NCI-H146 treated with DMSO at 0.1 percent for 48 hours (cell line): Measurements from ENCODE around the gene PXDN.
A peak's percentile ranks its signal among the peaks of the same experiment; 100 is the strongest.
"Not testable (repeated sequence)": the region's sequence is repeated elsewhere in the genome, so short reads cannot be mapped to it uniquely, and the experiment has no call there.

Experiments used
- DNase-seq: peaks from one replicate; lab custom pipeline; 2025; ENCODE audit not compliant: unreplicated experiment; lab: John Stamatoyannopoulos, UW

The PXDN gene

DNA sequence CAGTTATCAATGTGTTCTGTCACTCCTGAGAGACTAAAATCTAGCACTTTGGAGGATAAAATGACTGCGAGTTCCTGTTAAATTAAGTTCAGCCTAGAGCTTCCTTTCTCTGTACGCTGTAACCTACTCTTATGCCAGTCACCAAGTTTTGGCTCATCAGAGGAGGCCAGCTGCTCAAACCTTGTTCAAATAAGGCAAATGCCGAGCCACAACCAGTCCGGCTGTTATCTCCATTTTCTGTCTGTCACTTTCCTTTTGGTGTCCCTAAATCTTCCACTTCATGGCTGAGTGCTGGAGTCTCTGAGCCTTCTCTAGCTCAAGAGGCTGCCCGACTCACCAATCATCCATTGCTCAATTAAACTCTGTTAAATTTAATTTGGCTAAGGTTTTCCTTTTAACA, 33.5 kb upstream of the PXDN start:
- DNase-seq, result no peak

- DNase-seq, result no peak
Measured at GRCh38 chr2:1777156-1777555, 32.8 kb upstream of the PXDN start.

DNA sequence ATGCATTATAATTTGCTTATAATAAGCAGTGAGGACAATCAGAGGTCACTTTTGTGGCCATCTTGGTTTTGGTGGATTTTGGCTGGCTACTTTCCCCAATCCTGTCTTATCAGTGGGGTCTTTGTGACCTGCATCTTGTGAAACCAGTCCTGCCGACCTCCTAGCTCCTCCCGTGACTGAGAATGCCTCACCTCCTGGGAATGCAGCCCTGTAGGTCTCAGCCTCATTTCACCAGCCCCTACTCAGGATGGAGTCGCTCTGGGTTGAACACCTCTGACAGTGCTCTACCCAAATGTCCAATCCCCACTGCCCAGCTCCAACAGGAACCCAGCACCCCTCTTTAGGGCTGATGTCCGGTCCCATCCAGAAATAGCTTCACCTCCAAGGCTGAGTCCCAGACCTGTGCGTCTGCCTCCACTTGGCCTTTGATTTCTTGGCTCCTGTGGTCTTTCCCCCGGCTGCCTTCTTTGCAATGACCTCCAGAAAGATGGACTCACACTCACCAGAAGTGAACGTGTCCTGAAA, 31.3 kb upstream of the PXDN start:
- DNase-seq, result no peak

- no peak for DNase-seq
Measured at GRCh38 chr2:1774929-1775328, 30.6 kb upstream of the PXDN start.

GRCh38 chr2:1773883-1774282, 29.6 kb upstream of the PXDN start:
- peak; percentile 4 for DNase-seq

DNA sequence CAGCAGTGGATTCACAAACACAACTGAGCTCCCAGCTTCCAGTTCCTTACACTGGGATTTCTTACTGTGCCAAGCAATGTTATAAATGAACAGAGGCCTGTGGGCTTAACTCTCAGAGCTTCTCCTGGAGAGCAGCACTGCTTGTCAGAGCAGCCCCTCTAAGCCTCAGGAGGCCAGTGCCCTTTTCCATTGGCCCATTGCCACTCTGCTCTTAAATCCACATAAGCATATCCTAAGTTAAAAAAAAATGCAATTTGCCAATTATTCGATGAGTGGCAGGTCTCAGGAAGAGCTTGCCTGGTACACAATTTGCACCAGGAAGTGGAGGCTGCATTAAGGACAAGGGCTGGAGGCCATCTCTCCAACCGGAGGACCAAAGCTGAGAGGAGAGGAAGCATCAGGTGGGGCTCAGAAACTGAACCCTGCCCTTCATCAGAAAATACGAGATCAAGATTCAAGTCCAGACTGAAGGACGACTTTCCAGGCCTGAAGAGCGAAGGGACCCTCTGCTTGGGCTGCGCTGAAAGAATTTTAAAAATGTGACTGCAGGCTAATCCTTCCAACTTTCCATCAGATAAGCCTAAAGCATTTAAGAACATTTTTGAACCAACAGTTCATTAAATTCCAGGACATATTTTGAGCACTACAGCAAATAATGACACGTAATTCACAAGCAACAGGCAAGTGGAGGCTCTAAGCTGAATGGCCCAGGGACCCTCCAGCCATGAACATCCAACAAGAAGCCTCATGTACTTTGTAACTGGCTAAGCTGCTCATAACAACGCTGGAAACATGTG, 28.4 kb upstream of the PXDN start:
- no peak for DNase-seq

GRCh38 chr2:1771626-1772280, 27.4 kb upstream of the PXDN start:
- DNase-seq, result no peak

GRCh38 chr2:1770566-1771380, 26.5 kb upstream of the PXDN start:
- no peak for DNase-seq

GRCh38 chr2:1769703-1770422, 25.5 kb upstream of the PXDN start:
- peak; percentile 51 for DNase-seq

DNA sequence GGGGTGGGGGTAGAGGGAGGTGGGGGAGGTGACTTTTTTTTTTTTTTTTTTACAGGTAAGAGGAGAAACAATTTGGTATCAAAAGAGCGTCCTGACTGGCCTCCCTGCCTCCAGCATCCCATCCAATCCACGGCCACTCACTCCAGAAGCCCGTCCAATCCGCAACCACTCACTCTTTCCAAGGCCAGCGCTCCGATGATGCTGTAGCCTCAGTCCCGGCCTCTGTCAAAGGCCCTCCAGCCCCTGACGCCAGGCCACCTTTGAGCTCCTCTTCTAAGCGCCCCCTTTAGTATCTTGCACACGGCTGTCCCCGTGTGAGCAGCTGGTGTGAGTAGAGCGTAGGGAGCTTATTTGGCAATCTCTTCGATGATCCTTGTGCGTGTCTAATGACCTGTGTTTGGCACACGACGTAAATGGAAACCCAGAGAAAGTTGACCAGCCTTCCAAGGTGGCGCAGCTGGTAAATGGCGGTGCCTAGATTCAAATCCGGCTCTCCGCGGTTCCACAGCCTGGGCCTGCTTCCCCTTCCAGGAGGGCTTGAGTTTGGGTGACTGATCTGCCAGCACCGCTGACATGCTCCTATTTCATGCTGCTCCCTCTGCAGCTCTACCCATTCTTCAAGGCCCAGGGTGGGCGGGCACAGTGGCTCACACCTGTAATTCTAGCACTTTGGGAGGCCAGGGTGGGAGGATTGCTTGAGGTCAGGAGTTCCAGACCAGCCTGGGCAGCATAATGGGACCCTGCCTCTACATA, 23.8 kb upstream of the PXDN start:
- DNase-seq, result no peak

DNA sequence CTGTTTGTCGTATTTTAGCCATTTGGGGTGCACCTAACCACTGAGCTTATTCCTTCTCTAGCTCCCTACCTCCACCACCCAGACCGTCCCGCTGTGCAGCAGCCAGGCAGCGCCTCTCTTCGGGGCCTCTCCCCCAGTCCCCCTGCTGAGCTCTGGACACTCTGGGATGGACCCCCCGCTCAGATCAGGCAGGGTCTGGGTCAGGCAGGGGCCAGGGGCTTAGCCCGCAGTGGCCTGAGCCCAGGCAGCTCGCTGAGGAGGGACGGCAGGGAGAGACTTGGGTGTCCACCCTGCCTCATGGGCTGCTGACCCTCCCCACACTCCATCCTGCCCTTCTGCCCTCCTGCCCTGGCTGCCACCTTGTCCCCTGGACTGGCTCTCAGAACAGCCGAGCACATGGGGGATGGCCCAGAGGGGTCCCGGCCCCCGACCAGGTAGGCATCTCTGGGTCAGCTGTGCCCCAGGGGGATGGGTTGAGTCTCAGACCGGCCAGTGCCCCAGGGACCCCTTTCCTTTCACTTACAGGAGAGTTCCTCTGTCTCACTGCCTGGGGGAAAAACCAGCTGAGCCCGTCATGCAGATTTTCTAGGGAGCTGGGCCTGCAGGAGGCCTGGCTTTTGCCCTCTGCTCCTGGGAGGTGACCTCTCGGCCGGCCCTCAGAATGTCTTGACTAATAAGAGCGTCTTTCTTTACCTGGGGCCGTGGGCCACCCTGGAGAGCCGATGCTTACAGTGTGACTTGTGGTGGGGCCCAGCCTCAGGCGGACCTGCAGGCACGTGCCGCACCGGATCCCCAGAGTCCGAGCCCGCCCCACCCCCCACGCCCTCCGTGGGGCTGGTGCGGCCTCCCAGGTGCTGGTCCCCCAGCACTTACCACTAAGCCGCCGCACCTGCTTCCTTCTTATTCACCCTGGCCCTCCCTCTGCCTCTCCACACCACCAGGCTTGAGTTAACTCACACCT, 22.8 kb upstream of the PXDN start:
- no peak for DNase-seq

GRCh38 chr2:1766425-1766824, 22.1 kb upstream of the PXDN start:
- DNase-seq, result no peak

DNA sequence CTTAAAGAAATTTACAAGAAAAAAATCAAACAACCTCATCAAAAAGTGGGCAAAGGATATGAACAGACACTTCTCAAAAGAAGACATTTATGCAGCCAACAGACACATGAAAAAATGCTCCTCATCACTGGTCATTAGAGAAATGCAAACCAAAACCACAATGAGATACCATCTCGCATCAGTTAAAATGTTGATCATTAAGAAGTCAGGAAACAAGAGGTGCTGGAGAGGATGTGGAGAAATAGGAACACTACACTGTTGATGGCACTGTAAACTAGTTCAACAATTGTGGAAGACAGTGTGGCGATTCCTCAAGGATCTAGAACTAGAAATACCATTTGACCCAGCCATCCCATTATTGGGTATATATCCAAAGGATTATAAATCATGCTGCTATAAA, 20.9 kb upstream of the PXDN start:
- DNase-seq, result not testable (repeated sequence)

GRCh38 chr2:1759611-1759930, 15.3 kb upstream of the PXDN start:
- DNase-seq, result no peak

DNA sequence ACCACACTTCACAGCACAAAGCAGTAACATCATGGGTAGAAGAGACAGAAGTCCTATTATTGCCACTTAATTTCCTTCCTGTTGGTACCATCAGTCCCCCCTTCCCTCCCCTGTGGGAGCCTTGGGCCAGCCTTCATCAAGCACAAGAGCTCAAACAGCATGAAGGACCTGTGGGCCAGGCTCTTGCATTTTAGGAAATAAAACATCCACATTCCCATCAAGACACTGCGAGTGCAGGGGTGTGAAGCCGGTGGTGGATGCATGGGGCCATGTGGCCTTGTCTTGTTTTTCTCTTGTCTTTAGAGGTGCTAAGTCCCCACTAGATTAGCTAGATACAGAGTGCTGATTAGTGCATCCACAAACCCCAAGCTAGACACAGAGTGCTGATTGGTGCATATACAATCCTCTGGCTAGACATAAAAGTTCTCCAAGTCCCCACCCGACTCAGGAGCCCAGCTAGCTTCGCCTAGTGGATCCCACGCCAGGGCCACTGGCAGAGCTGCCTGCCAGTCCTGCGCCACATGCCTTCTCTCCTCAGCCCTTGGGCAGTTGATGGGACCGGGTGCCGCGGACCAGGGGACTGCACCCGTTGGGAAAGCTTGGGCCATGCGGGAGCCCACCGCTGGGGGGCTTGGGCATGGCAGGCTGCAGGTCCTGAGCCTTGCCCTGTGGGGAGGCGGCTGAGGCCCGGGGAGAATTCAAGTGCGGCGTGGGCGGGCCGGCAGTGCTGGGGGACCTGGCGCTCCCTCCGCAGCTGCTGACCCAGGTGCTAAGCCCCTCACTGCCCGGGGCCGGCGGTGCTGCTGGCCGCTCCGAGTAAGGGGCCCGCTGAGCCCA, 14.7 kb upstream of the PXDN start:
- no peak for DNase-seq

- DNase-seq, result no peak
Measured at GRCh38 chr2:1758171-1758570, 13.9 kb upstream of the PXDN start.

DNA sequence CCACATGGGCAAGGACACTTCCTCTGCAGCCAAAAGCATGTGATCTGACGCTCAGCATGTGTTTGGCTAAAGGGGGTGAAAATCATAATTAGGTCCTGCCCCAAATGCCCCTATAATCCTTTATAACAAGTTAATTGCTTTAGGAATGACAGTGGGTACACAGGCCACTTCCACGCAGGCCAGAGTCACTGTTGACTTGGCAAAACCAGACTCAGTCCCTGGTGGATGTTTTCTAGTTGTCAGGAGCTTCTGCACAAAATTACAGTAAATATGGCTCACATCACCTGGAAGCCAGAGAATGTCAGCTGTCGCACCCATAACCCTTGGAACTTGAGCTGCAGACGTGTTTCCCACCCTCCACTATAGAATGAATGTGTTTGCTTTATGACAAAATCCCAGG, 13.3 kb upstream of the PXDN start:
- DNase-seq, result no peak

DNA sequence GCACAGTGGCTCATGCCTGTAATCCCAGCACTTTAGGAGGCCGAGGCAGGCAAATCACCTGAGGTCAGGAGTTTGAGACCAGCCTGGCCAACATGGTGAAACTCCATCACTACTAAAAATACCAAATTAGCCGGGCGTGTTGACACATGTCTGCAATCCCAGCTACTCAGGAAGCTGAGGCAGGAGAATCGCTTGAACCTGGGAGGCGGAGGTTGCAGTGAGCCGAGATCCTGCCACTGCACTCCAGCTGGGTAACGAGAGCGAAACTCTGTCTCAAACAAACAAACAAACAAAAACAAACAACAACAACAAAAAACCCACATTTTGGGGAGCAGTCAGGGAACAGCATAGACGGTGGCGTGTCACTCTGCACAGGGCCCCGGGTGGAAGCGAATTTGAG, 12.8 kb upstream of the PXDN start:
- DNase-seq, result not testable (repeated sequence)
